Activated CD4-positive, alpha-beta T cell treated with anti-CD3 and anti-CD28 coated beads for 36 hours (primary cell): Measurements from ENCODE around the gene DDX10. TPM values are rescaled to one million over a fixed set of nuclear protein-coding genes. Genes with fewer than 3 reads are reported as not detected.
"Not testable (repeated sequence)": the region's sequence is repeated elsewhere in the genome, so short reads cannot be mapped to it uniquely, and the experiment has no call there.

Experiments
- ATAC-seq: fragments of 200-7000 bp; cut with Tn5 transposase; one replicate; pipeline ENCODE4 v1.10.0; 2021; ENCODE audit warnings: mild to moderate bottlenecking, moderate library complexity
- CTCF ChIA-PET: fragments of 350-600 bp; sonication (Branson Sonifier 250); formaldehyde crosslinking; loops from one replicate; lab custom pipeline; 2021; ENCODE audit warnings: antibody characterized with exemption; lab: Charles Lee
- POLR2A ChIA-PET: fragments of 350-600 bp; sonication (Branson Sonifier 250); formaldehyde crosslinking; loops from one replicate; lab custom pipeline; 2021; ENCODE audit warnings: antibody characterized with exemption, inconsistent platforms; lab: Charles Lee
- DNase-seq: peaks from one replicate; pipeline ENCODE4 v3.0.0-alpha.2; 2020
- H3K27ac Mint-ChIP-seq: one replicate; pipeline ENCODE4 v1.8.0; 2021; ENCODE audit warnings: mixed read lengths
- H3K27me3 Mint-ChIP-seq: one replicate; pipeline ENCODE4 v1.8.0; 2021; ENCODE audit warnings: mixed read lengths
- H3K36me3 Mint-ChIP-seq: one replicate; pipeline ENCODE4 v1.8.0; 2021; ENCODE audit warnings: low read depth, mixed read lengths
- H3K4me1 Mint-ChIP-seq: one replicate; pipeline ENCODE4 v1.8.0; 2021; ENCODE audit warnings: mixed read lengths
- H3K4me3 Mint-ChIP-seq: one replicate; pipeline ENCODE4 v1.8.0; 2021; ENCODE audit warnings: mild to moderate bottlenecking, moderate library complexity, mixed read lengths
- H3K9me3 Mint-ChIP-seq: one replicate; pipeline ENCODE4 v1.8.0; 2021; ENCODE audit warnings: low read depth, mixed read lengths
- intact Hi-C, 2 experiments: fragments of 100-400 bp; cut with DNase I in 1 of 2; cut with micrococcal nuclease in 1 of 2; formaldehyde crosslinking; loops; one replicate each; pipeline versions ENCODE4 v1.14.2 to v1.15.1; 2022 to 2024; cut with DNase I, micrococcal nuclease
- total RNA-seq, 2 experiments: library from RNA; stranded (reverse); gene quantifications; one replicate each; pipeline ENCODE4 v1.2.3, GENCODE V29; 2021

The DDX10 gene
- total RNA-seq, 2 experiments from 2014 or later: 45.8 to 50.9 TPM

DNA sequence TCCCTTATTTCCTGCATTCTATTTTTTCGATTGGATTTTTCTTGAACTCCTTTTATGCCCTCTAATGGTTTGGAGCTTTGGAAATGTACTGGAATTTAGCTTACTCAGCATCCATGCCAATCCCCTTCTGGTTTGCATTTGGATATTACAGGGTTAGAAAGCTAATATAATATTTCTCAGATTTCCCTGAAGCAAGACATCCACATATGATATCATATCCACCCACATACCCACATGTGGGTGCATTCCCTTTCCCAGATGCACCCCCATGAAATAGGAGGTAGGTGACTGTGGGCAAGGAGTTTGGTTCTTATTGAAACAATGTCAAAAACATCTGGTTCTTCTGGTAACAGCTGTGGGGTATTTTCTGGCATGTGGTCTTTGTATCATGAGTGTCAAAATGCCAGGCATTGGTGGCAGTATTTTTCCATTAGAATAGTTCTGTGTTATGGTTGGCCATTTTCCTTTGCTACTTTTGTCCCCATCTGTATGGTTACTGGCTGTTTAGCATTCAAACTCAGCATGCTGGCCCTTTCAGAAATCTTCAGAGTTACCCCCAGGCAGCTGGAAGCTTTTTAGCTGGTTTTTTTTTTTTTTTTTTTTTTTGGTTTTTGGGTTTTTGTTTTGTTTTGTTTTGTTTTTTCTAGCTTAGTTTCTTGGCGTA, 32.7 kb upstream of the DDX10 start:
- intact Hi-C loops: no loop called here
- Mint-ChIP-seq H3K9me3 (peaks cover 2% of the 10 kb centered on the region), H3K27ac (no peak overlapping the region), H3K36me3 (no peaks in the 10 kb centered on the region), H3K4me1 (no peaks in the 10 kb centered on the region), H3K27me3 (peaks cover 19% of the 10 kb centered on the region), H3K4me3 (no peak overlapping the region)
- no peak for ATAC-seq
- CTCF ChIA-PET: interaction anchor here (1.2 to 1.8 kb wide), 2 partner anchors 11 to 460 kb away, joined by 5 read pairs; no protein-coding TSS in a partner anchor
- POLR2A ChIA-PET: interaction anchor here (0.6 kb wide), 1 partner anchor 515 kb away, joined by 5 read pairs; no protein-coding TSS in a partner anchor
- DNase-seq: no peak

DNA sequence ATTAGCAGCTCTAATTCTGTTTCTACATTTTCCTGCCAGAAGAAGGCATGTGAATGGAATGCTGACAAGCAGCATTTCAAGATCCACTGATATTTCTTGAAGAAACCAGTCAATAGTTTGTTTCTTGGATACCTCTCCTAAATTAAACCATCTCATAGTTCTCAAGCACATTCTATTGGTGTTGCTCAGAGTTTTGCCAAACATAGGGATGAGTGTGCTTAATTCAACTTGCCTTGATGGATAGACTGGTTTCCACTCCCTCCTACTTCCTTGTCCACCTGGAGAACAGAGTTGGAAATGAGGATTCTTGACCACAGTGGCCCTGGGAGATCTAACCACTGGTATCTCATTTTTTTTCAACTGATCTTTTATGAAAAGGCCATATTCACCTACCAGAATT, 29.8 kb upstream of the DDX10 start:
- ATAC-seq: no peak
- no peak overlapping the region for H3K4me3 Mint-ChIP-seq
- no peak overlapping the region for H3K27ac Mint-ChIP-seq
- no peaks in the 10 kb centered on the region for H3K4me1 Mint-ChIP-seq
- H3K9me3 Mint-ChIP-seq: no peaks in the 10 kb centered on the region
- peaks cover 17% of the 10 kb centered on the region for H3K27me3 Mint-ChIP-seq
- no peak for DNase-seq
- intact Hi-C loops: no loop called here
- H3K36me3 Mint-ChIP-seq: no peaks in the 10 kb centered on the region
- CTCF ChIA-PET: interaction anchor here (1.2 kb wide), 1 partner anchor 14 kb away, joined by 3 read pairs; no protein-coding TSS in a partner anchor
- POLR2A ChIA-PET: interaction anchor here (0.6 kb wide), 1 partner anchor 1060 kb away, joined by 3 read pairs; no protein-coding TSS in a partner anchor

DNA sequence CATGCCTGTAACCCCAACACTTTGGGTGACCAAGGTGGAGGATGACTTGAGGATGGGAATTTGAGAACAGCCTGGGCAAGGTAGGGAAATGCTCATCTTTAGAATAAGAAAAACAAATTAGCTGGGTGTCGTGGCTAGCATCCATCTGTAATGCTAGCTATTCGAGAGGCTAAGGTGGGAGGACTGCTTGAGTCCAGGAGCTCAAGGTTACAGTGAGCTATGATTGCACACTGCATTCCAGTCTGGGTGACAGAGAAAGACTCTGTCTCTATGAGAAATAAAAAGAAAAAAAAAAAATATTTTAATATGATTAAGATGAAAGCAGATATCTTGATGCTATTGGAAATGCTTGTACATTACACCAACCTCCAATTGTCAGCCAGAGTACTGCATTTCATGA, 28.6 kb upstream of the DDX10 start:
- Mint-ChIP-seq H3K27ac (no peak overlapping the region), H3K9me3 (no peaks in the 10 kb centered on the region), H3K4me1 (no peaks in the 10 kb centered on the region), H3K27me3 (peaks cover 17% of the 10 kb centered on the region), H3K4me3 (no peak overlapping the region), H3K36me3 (no peaks in the 10 kb centered on the region)
- no peak for ATAC-seq
- POLR2A ChIA-PET: interaction anchor here (0.6 to 0.7 kb wide), 2 partner anchors 125 to 165 kb away, joined by 3 to 5 read pairs; no protein-coding TSS in a partner anchor
- DNase-seq: no peak
- CTCF ChIA-PET: no interaction called here
- intact Hi-C loops: no loop called here

DNA sequence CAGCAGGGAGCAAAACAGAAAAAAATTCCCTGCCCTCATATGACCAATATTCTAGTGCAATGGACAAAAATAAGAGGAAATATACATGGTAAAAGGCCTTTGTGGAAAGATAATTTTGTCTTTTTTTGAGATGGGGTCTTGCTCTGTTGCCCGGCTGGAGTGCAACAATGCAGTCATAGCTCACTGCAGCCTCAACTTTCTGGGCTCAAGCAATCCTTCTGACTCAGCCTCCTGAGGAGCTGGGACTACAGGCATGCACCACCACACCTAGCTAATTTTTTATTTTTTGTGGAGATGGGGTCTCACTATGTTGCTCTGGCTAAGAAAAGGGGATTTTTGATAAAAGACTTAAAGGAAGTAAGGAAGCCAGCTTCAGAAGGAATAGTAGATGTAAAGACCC, 25.7 kb upstream of the DDX10 start:
- CTCF ChIA-PET: interaction anchor here (0.7 to 2.2 kb wide), 2 partner anchors 10 to 198 kb away, joined by 3 to 7 read pairs; no protein-coding TSS in a partner anchor
- intact Hi-C loops: no loop called here
- Mint-ChIP-seq H3K27me3 (peaks cover 16% of the 10 kb centered on the region), H3K9me3 (no peaks in the 10 kb centered on the region), H3K4me1 (no peaks in the 10 kb centered on the region), H3K4me3 (no peak overlapping the region), H3K27ac (no peak overlapping the region), H3K36me3 (no peaks in the 10 kb centered on the region)
- ATAC-seq (no peak), DNase-seq (no peak)
- POLR2A ChIA-PET: no interaction called here

DNA sequence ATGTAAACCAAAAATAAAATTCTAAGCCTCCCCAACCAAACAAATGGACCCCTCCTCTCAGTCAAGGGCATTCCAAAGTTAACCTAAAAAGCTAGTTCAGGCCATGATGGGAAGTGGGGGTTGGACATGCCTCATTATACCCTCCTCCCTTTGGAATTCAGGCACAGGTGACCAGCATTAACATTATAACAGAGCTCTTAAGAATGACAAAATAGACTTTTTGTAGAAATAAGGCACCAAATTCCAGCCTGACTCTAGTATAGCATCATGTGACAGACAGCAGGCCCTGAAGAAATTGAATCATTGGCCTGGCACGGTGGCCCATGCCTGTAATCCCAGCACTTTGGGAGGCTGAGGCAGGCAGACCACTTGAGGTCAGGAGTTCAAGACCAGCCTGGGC, 23.1 kb upstream of the DDX10 start:
- H3K36me3 Mint-ChIP-seq, H3K4me1 Mint-ChIP-seq, CTCF ChIA-PET, H3K4me3 Mint-ChIP-seq, H3K9me3 Mint-ChIP-seq, ATAC-seq, H3K27ac Mint-ChIP-seq, H3K27me3 Mint-ChIP-seq, DNase-seq, POLR2A ChIA-PET, intact Hi-C loops: not testable (repeated sequence)

DNA sequence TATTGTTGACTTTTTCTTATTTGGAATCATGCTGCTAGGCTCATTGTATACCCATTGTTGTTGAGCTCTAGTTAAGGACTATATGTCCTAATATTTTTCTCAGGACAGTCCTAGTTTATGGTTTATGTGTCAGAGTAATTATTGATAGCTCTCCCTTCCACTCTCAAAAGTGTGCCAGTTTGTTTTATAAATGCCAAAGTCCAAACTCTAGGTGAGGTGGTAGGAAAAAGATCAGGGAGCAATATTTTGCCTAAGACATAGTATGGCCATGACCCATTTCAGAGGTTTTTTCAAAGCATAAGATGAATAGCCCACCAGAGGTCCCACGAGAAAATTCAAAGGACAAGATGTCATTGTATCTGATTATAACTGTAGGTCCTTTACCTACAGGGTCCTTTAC, 20.9 kb upstream of the DDX10 start:
- Mint-ChIP-seq H3K4me1 (no peaks in the 10 kb centered on the region), H3K36me3 (no peaks in the 10 kb centered on the region), H3K27ac (no peak overlapping the region), H3K27me3 (peaks cover 4% of the 10 kb centered on the region), H3K9me3 (no peaks in the 10 kb centered on the region), H3K4me3 (no peak overlapping the region)
- POLR2A ChIA-PET: no interaction called here
- DNase-seq (no peak), ATAC-seq (no peak)
- intact Hi-C loops: no loop called here
- CTCF ChIA-PET: interaction anchor here (1.1 kb wide), 1 partner anchor 51 kb away, joined by 3 read pairs; the partner anchor contains the start of gene EXPH5

DNA sequence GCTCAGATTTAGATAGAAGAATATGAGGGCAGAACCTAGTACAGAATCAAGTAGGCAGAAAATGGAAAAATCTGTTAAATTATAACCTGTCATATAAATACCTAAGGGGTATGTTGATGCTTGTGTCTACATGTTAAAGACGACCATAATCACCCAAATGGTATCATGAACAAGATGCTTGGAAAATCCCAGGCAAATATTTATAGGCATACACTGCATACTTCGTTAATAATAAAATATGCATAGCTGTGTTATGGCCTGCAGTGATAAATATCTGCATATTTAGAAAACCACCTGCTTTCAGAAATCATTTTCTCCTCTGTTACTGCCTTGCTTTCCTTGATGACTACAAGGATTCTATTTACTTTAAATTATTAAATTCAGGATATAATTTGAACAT, 18.9 kb upstream of the DDX10 start:
- intact Hi-C loops: loop anchor here (5.0 kb wide), 4 partner anchors 179 to 509 kb away; partner anchors contain the start of gene C11orf65 (in 1 of the 2)
- no peak overlapping the region for H3K4me3 Mint-ChIP-seq
- no peak overlapping the region for H3K27ac Mint-ChIP-seq
- ATAC-seq (no peak), DNase-seq (no peak)
- peaks cover 2% of the 10 kb centered on the region for H3K27me3 Mint-ChIP-seq
- no peaks in the 10 kb centered on the region for H3K36me3 Mint-ChIP-seq
- ChIA-PET CTCF (interaction anchor here (0.7 to 1.2 kb wide), 5 partner anchors 10 to 527 kb away, joined by 3 to 4 read pairs (median 3); no protein-coding TSS in a partner anchor), POLR2A (interaction anchor here (0.6 kb wide), 1 partner anchor 527 kb away, joined by 3 read pairs; no protein-coding TSS in a partner anchor)
- H3K9me3 Mint-ChIP-seq: no peaks in the 10 kb centered on the region
- no peaks in the 10 kb centered on the region for H3K4me1 Mint-ChIP-seq

DNA sequence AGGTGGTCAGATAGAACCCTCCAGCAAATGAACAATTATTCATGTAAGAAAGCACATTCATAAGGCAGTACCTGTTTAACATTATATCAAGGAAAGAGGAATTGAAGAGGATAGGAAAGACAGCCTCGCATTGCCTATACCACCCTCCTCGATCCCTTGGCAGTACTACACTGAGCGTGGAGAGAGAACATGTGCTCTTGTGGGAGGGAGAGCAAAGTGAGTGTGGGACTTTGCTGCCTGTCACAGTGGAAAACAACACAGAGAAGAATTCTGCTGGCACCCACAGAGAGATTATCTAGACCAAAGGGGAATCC, 17.5 kb upstream of the DDX10 start:
- H3K4me3 Mint-ChIP-seq: no peak overlapping the region
- peaks cover 2% of the 10 kb centered on the region for H3K27me3 Mint-ChIP-seq
- DNase-seq (no peak), ATAC-seq (no peak)
- ChIA-PET CTCF (interaction anchor here (0.9 to 2.9 kb wide), 6 partner anchors 10 to 529 kb away, joined by 3 to 20 read pairs (median 4); no protein-coding TSS in a partner anchor), POLR2A (no interaction called here)
- H3K9me3 Mint-ChIP-seq: no peaks in the 10 kb centered on the region
- no peak overlapping the region for H3K27ac Mint-ChIP-seq
- intact Hi-C loops: loop anchor here (5.0 kb wide), 4 partner anchors 180 to 510 kb away; partner anchors contain the start of gene C11orf65 (in 1 of the 2)
- H3K4me1 Mint-ChIP-seq: no peaks in the 10 kb centered on the region
- no peaks in the 10 kb centered on the region for H3K36me3 Mint-ChIP-seq

DNA sequence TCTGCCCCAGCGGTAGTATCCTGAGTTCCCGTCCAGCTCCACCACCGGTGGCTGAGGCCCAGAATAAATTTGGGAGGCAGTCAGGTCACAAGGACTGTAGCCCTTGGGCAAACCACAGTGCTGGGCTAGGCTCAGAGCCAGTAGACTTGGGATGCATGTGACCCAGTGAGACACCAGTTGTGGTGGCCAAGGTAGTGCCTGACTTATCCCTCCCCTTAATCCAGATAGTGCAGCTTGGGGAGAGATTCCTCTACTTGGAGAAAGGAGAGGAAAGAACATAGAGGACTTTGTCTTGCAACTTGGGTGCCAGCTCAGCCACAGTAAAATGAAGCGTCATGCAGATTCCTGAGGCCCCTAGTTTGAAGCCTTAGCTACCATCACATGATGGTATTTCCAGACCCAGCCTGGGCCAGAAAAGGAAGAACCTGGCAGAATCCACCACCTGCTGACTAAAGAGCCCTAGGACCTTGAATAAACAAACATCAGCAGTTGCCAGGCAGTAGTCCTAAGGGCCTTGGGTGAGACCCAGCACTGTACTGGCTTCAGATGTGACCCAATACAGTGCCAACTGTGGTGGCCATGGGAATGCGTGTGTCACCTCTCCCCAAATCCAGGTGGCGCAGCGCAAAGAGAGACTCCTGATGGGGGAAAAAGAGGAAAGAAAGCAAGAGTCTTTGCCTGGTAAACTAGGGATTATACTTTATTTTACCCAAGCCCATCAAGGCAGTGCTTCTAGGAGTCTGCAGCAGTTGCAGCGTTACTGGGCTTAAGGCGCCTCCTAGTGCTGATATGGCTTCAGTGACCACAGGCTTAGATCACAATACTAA, 17.0 kb upstream of the DDX10 start:
- no peaks in the 10 kb centered on the region for H3K9me3 Mint-ChIP-seq
- no peaks in the 10 kb centered on the region for H3K4me1 Mint-ChIP-seq
- H3K27ac Mint-ChIP-seq: no peak overlapping the region
- CTCF ChIA-PET: interaction anchor here (0.6 to 2.9 kb wide), 11 partner anchors 8 to 530 kb away, joined by 3 to 20 read pairs (median 4); partner anchors contain the start of gene DDX10
- no peaks in the 10 kb centered on the region for H3K36me3 Mint-ChIP-seq
- ATAC-seq (peak; percentile 99), DNase-seq (peak; percentile 81)
- H3K4me3 Mint-ChIP-seq: no peak overlapping the region
- H3K27me3 Mint-ChIP-seq: no peaks in the 10 kb centered on the region
- POLR2A ChIA-PET: no interaction called here
- intact Hi-C loops: loop anchor here (1.0 to 5.0 kb wide), 9 partner anchors 181 to 647 kb away; partner anchors contain the start of genes NPAT (in 2 of the 2), ATM (in 1 of the 2), C11orf65 (in 1 of the 2) and CUL5 (in 1 of the 2)

DNA sequence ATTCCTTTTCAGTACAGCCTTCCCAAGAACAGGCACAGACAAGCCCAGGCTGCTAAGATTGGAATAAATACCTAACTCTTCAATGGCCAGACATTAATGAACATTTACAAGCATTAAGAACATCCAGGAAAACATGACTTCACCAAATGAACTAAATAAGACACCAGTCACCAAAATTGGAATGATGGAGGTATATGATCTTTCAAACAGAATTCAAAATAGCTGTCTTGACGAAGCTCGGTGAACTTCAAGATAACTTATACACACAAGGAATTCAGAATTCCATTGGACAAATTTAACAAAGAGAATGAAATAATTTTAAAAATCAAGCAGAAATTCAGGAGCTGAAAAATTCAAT, 16.4 kb upstream of the DDX10 start:
- Mint-ChIP-seq H3K4me1 (no peaks in the 10 kb centered on the region), H3K36me3 (no peaks in the 10 kb centered on the region), H3K9me3 (no peaks in the 10 kb centered on the region), H3K27me3 (no peaks in the 10 kb centered on the region), H3K27ac (no peak overlapping the region), H3K4me3 (no peak overlapping the region)
- ChIA-PET CTCF (interaction anchor here (0.6 to 2.9 kb wide), 18 partner anchors 9 to 649 kb away, joined by 3 to 20 read pairs (median 3); partner anchors contain the start of gene DDX10), POLR2A (no interaction called here)
- no peak for DNase-seq
- ATAC-seq: no peak
- intact Hi-C loops: loop anchor here (1.0 to 5.0 kb wide), 9 partner anchors 181 to 648 kb away; partner anchors contain the start of genes NPAT (in 2 of the 2), ATM (in 1 of the 2), C11orf65 (in 1 of the 2) and CUL5 (in 1 of the 2)

DNA sequence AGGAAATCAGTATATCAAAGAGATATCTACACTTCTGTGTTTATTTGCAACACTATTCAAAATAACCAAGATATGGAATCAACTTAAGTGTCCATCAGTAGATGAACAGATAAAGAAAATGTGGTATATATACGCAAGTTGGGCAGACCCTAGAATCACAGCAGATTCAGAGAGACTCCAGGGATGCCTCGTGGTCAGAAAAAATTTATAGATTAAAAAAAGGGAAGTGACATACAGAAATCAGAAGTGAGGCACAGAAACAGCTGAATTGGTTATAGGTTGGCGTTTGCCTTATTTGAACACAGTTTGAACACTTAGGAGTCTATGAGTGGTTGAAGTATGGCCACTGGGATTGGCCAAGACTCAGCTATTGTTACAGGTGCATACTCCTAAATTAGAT, 10.8 kb upstream of the DDX10 start:
- H3K27me3 Mint-ChIP-seq, POLR2A ChIA-PET, H3K27ac Mint-ChIP-seq, H3K4me3 Mint-ChIP-seq, H3K9me3 Mint-ChIP-seq, DNase-seq, ATAC-seq, H3K36me3 Mint-ChIP-seq, H3K4me1 Mint-ChIP-seq: not testable (repeated sequence)
- CTCF ChIA-PET: interaction anchor here (0.8 kb wide), 1 partner anchor 10 kb away, joined by 3 read pairs; the partner anchor contains the start of gene DDX10
- intact Hi-C loops: loop anchor here in 1 of 2 experiments (2.0 kb wide), 1 partner anchor 645 kb away; the partner anchor contains the start of gene CUL5
